ENCODE data around the gene CACNA1S.

DNA sequence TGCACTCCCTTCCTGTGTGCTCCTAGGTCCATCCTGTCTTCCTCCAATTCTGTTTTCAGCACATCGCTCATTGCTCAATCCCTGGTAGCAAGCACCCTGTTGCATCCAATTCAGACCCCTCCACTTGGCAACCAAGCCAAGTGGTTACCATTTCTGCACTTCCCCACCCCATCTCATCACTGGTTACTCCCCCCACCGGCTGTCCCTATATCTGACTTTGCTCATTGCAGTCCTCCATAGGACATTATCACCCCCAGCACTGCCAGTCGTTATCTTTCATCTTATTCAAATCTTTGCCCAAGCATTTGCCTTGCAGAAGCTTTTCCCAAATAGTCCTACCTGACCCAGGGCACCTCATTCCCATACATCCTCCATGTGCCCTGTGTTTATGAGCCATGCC, 44.1 kb upstream of the CACNA1S start:
- TF ChIP-seq, protein P1, sequence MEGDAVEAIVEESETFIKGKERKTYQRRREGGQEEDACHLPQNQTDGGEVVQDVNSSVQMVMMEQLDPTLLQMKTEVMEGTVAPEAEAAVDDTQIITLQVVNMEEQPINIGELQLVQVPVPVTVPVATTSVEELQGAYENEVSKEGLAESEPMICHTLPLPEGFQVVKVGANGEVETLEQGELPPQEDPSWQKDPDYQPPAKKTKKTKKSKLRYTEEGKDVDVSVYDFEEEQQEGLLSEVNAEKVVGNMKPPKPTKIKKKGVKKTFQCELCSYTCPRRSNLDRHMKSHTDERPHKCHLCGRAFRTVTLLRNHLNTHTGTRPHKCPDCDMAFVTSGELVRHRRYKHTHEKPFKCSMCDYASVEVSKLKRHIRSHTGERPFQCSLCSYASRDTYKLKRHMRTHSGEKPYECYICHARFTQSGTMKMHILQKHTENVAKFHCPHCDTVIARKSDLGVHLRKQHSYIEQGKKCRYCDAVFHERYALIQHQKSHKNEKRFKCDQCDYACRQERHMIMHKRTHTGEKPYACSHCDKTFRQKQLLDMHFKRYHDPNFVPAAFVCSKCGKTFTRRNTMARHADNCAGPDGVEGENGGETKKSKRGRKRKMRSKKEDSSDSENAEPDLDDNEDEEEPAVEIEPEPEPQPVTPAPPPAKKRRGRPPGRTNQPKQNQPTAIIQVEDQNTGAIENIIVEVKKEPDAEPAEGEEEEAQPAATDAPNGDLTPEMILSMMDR (IDR thresholded peaks at IDR 0.05) = no peak
- TF ChIP-seq EP300 (IDR thresholded peaks at IDR 0.05) = no peak

Data from sigmoid colon (tissue), 4 donors.